Measurements from ENCODE around the gene SUSD3.
"Not testable (repeated sequence)": the region's sequence is repeated elsewhere in the genome, so short reads cannot be mapped to it uniquely, and the experiment has no call there.

The SUSD3 gene

DNA sequence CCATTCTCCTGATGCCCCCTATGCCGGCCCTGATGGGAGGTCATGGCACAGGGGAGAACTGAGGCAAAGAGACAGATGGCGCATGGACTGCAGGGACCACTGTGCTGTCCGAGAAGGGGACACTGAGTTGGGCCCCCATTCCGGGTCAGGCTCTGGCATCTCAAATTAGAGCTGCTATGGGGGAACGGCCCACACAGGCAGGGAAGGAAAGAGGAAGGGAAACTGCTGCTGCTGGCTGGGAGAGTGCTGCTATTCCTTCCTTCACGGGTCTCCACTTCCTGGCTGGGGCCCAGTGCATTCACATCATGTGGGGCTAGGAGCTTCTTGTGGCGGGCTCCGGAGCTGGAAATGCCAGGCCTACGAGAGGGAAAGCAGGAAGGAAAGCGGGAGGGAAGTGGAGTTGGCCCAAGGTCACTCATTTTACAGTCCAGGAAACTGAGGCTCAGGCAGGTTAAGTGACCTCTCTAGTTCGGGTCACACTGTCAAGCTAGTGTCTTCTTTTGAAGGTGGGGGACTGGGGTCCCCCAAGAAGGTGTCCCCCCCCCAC, 36.2 kb downstream of the SUSD3 start:
- peak; percentile 94 for DNase-seq

DNA sequence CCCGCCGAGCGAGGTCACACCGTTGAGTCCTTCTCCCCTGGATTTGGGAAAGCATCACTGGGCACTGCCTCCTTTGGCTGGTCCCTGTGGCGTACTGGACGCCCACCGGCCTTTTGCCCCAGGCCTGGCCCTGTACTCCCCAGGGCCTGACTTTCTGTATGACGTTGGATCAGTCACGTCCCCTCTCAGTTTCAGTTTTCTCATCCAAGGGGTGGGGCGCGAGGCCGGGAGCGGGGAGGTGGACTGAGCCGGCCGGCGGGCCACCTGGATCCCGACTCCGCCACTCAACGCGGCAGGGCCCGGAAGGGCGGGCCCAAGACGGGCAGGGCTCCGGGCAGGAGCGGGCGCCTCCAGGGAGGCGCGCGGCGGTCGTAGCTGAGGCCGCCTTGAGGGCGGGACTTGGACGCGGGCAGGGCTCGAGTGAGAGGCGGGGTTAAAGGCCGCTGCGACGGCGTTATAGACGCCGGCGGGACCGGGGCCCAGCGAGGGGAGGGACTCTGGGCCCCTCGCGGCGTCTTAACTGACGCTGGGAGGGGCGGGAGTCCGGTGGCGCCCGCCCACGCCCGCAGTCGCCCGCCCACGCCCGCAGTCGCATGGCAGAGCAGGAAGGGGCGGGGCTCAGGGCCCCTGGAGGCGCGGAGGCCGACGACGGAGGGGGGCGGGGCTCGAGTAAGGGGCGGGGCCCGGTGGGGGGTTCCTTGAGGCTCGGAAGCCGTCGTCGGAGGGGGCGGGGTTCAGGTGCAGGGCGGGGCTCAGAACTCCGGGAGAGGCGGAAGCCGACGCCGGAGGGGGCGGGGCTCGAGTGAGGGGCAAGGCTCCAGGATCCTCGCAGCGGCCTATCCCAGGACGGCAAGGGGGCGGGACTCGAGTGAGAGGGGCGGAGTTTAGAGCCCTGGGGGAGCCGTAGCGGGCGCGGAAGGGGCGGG, 37.0 kb downstream of the SUSD3 start:
- peak; percentile 99 for DNase-seq

DNA sequence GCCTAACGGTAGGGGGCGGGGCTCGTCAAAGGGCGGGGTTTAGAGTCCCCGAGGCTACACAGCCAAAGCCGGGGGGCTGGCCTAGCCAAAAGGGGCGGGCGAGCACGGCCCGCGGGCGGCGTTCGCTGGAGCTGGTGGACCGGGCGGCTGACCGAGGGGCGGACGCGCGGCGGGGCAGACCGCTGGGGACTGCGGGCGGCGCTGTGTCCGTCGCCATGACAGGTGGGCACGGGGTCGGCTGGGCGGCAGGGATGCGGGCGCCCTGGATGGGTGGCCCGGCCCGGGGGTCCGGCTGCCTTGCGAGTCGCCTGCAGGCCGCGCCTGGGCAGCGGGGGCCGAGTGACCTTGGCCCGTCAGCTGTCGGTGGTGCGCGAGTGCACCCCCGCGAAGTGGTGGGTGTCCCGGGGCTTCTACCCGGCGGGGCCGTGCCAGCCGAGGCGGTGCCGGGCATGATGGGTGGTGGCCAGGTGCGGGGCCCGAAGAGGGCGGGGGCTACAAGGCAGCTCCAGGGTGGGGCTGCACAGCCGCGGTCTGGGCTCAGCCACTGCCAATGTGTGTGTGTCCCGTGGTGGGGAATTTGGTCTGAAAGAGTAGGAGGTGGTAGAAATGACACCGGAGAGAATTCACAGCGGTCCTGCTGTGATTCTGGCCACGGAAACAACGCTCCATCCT, 37.8 kb downstream of the SUSD3 start, which contains the start of gene CARD19:
Gene CARD19, plus strand, starts transcription at position 87 of the 672 bp plus-strand sequence. Its CDS starts 129 bp downstream, at position 216.
- no peak for DNase-seq

DNA sequence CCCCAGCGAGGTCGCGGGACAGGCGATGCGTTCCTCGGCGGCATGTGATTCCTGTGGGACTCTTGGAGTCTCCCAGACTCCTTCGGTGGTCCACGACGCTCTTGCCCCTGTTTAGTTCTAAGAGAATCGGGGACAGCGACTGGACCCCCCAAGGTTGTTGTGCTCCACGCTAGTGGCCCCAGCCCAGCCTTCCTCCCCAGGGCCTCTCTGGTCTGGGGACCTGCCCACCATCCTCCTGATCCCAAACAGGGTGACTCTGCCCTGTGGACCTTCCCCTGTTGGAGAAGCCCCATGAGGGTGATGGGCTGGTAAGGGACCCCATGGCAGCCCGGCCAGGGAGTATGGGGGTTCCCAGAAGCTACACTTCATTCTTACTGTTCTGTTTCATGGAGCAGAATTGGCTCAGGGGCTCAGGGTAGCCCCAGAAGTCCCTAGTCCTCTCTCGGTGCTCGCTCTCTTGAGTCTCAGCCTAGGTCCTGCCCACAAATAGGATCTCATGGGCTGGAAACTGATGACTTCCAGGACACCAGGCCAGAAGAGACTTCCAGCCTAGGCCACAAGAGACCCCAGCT, 38.4 kb downstream of the SUSD3 start:
- no peak for DNase-seq

DNA sequence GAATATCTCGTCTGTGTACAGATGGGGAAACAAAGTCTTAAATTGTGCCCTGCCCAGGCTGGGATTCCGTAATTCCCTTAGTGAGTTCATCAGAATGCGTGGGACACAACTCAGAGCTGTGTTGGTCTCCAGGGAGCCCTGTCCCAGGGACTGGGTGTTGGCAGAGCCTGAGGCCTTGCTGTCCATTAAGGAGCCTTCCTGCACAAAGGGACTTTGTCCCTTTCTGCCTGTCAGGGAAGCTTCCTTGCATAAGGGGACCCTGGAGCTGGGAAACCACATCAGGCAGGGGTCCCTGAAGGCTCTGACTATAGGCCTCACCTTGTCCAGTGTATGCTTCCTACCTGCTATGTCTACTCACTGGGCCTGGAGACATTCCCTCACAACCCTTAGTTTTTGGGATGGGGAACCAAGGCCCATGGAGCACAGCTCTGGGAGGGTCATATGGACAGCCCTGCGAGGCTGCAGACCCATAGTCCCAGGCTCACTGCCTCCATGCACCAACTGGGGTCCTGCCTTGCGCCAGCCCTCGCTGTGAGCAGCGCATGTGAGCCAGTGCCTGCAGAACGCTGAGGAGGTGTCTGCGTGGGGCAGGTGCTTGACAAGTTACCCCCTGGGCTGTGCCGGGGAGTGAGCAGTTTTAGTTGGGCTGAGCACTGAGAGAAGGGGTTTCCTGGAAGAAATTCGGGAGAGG, 39.2 kb downstream of the SUSD3 start:
- DNase-seq, result no peak

DNA sequence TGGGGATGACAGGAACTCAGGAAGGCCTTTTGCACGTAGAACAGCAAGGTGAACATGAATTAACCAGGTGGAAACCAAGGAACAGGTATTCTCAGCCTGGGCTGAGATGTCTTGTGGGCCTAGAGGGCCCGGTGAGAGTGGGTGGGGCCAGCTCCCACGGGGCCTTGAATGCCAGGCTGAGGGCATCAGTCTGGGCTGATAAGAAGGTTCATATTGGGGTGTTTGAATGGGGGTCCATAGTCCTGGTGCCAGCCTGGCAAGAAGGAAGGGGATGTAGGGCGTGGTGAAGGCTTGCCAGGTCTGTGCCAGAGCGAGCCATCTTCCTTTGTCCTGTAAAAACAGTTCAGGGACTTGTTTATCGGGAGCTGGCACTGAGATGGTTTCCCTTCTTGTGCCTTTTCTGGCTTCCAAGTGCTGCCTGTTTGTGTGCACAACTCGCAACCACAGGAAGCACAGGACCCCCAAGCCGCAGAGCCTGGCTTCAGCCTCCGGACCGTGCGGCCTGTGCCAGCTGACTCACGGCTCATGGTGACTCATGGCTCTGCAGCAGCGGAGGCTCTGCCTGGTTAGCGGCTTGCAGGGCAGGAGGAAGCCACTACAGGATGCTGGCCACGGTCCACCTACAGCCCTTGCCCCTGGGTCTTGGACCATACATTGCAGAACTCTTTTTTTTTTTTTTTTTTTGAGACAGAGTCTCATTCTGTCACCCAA, 39.9 kb downstream of the SUSD3 start:
- peak; percentile 94 for DNase-seq

DNA sequence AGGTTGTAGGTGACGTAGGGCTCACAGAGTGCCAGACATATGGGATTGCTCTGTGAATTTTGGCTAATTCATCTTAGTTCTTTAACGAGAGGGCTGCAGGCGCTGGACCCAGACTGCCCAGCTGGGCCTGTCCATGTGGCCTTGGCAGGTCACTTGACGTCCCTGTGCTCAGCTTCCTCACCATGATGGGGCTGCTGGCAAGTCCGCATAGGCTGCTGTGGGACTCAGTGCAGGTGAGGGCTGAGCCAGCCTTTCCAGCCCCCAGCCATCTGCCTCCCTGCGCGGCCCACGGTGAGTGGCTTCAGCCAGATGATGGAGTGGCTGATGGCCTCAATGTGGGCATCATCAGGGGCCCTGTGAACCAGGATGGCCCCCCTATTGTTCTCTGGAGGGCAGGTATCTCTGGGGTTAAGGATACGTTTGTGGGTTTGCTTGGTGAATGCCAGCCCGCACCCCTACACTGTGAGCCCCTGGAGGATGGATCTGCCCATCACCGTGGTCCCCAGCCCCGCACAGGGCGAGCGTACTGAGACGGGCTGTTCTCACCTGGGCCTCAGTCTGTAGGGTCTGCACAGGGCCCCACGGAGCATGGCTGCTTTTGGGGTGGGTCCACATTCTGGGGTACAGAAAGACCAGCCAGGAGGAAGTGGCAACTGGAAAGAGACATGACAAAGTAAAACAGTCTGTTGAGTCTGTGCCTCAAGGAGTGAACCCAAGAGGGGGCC, 41.2 kb downstream of the SUSD3 start:
- DNase-seq, result no peak

DNA sequence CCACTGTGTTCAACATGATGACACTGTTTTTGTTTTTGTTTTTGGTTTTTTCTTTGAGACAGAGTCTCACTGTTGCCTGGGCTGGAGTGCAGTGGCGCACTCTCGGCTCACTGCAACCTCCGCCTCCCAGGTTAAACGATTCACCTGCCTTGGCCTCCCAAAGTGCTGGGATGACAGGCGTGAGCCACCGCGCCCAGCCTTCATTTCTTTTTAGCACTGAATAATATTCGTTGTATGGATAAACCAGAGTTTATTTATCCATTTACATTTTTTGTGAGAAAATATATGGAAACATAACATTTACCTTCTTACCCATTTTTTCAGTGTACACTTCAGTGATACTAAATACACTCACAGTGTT, 41.8 kb downstream of the SUSD3 start:
- no peak for DNase-seq

DNA sequence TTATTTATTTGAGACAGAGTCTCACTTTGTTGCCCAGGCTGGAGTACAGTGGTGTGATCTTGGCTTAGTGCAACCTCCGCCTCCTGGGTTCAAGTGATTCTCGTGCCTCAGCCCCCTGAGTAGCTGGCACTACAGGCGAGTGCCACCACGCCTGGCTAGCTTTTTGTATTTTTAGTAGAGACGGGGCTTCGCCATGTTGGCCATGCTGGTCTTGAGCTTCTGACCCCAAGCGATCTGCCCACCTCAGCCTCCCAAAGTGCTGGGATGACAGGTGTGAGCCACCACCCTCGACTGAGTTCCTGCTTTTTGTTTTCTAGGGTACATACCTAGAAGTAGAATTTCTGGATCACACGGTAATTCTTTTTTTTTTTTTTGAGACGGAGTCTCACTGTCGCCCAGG, 42.6 kb downstream of the SUSD3 start:
- DNase-seq, result not testable (repeated sequence)

DNA sequence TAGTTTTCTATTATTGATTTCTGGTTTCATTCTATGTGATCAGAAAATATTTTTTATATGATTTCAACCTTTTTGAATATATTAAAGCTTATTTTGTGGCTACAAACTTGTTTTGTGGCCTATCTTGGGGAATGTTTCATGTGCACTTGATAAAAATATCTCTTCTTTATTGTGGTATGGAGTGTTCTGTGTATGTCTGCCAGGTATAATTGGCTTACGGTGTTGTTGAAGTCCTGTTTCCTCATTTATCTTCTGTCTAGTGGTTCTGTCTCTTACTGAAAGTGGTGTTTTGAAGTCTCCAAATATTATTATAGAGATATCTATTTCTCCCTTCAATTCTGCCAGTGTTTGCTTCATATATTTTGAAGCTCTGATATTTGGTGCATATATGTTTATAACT, 47.1 kb downstream of the SUSD3 start:
- no peak for DNase-seq

DNA sequence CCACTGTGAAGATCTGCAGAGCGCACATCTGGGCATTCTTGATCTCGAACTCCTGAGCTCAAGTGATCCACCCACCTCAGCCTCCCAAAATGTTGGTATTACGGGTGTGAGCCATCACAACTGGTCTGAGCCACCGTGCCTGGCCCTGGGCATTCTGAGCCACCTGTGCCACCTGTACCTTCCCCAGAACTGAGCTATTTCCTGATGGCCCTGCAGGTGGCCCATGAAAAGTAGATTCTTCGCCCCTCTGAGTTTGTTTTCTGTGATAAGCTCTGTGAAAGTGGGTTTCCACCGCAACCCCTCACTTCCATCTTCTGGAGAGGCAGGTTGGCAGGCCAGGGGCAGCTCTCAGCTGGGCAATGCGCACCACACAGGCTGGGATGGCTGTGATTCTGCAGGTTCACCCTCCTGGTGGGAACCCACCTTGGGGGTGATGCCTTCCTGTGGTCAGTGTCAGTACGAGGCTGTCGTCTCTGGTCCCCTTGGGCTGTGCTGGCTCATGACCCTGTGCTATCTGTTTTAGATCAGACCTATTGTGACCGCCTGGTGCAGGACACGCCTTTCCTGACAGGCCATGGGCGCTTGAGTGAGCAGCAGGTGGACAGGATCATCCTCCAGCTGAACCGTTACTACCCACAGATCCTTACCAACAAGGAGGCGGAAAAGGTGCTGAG, 48.8 kb downstream of the SUSD3 start:
- DNase-seq, result no peak

DNA sequence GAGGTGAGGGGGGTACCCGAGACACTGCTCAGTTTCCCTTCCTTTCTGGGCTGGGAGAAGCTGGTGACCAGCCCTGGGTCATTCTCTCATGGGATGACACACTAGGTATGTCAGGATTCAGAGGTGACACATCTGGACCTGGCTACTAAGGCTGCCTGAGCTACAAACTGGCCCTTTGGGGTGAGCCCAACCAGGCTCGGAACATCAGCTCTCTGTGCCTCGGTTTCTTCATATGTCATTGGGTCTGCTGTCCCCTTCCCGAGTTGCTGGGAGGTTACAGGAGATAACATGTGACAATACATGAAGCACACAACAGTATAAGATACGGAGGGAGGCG, 49.3 kb downstream of the SUSD3 start:
- no peak for DNase-seq

DNA sequence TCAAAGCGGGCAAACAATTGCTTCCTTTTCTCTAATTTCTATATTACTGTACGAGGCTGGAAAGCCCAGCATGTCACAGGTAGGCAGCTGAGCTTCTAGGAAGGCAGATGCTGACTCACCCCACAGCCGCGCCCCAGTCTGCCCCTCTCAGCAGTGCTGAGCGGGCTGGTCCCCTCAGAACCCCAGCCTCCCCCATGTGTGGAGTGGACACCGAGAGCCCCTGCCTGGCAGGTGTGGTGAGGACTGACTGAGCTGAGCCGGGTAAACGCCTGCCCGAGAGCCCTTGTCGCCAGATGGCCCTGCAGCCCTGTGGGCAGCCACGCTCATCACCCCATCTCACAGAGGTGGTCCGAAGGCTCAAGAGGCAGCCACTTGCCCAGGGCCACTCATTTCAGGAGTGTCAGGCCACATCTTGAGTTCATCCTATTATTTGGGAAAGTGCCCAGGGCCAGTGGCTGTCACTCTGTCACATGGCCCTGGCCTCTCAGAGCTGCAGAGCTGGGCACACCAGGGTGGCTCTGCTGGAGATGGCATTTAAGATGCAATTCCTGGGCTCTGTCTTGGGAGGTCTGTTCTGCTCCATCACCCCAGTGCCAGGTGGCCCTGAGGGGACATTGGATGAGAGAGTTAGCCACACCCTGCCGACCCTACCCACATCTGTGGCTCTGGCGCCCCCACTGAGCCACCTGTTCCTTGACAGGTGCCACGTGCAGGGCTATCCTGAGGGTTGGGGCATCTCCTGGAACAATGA, 50.0 kb downstream of the SUSD3 start:
- peak; percentile 6 for DNase-seq

DNA sequence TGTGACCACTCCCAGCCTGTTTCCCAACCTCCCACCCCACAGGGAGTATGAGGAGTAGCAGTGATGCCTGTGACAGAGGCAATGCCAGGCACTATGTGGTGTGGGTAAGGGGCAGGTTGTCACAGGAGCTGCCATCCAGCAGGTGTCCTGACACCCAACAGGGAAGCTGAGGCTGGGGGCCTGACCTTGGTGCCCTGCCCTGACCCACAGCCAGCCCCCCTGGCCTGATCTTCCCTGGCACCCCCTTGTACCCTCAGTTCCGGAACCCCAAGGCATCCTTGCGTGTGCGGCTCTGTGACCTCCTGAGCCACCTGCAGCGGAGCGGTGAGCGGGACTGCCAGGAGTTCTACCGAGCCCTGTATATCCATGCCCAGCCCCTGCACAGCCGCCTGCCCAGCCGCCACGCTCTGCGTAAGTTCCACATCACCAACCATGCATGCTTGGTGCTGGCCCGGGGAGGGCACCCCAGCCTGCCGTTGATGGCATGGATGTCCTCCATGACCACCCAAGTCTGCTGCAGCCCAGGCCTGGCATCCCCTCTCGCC, 51.9 kb downstream of the SUSD3 start:
- DNase-seq, result no peak

DNA sequence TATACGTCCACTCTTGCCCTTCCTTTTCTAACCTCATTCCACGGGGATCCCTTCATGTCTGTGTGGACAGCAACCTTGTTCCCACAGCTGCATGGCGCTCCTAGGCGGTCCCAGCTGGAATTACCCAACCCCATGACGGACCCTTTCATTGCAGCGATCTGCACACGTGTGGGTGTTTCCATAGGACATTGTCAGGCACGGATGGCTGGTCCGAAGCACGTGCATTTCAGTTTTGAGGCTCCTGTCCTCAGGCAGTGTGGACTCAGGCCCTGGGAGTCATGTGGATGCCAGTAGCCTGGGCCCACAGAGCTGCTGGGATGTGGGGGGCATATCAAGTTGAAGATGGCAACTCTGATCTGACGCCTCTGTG, 52.5 kb downstream of the SUSD3 start:
- no peak for DNase-seq

DNA sequence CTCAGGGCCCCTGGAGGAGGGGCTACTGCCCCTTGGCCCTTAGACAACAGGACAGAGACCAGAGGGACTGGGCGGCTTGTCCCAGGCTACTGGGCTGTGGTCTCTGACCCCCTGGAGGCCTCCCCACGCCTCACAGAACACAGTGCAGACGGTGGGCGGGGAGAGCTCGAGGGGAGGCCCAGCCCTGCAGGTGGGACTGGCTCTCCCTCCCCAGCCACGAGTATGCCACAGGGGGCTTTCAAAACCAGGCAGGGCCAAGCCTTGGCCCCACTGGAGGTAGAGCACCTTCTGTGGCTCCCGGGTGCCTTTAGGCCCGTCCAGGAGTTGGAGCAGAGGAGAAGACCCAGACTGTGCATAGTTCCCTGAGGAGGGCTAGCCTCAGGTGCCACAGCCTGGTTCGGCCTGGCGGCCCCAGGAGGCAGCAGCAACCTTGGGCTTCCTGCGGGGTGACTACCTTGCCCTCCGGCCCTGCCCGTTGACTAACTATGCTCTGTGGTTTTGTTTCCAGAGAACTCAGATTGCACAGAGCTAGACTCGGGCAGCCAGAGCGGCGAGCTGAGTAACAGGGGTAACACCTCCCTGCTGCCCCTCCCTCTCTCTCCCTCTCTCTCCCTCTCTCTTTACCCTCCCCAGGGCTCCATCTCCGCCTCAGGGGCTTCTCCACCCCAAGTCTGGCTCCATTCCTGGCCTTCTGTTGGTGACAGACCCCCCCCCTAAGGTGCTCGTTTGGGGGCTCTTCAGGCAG, 53.0 kb downstream of the SUSD3 start:
- DNase-seq, result peak; percentile 70

DNA sequence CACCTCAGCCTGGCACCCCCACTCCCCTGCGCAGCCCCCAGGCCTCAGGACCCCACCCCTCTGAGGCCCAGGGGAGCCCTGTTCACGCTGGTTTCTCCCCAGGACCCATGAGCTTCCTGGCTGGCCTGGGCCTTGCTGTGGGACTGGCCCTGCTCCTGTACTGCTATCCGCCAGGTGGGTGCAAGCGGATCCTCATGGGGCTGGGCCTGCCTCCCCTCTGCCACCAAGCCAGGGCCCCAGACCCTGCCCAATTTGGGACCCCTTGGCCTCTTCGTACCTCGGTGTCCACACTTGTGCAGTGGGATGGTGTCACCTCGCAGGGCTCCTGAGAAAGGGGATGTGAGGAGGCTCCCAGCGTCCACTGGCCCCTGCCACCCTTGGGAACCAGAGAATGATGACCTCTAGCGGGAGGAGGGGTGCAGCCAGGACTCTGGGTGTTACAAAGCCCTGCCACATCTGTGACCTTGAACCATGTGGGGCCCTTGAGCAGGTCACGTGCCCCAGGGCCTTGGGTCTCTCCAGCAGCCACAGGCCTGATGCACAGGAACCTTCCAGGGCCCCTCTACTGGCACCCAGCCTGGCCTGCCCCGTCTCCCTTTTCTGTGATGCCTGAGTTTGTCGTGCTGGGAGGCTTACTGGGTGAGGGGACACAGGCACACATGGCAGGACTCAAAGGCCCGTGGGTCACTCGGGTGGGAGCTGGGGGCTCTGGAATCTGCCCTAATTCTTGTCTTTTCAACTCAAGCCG, 53.8 kb downstream of the SUSD3 start:
- no peak for DNase-seq

DNA sequence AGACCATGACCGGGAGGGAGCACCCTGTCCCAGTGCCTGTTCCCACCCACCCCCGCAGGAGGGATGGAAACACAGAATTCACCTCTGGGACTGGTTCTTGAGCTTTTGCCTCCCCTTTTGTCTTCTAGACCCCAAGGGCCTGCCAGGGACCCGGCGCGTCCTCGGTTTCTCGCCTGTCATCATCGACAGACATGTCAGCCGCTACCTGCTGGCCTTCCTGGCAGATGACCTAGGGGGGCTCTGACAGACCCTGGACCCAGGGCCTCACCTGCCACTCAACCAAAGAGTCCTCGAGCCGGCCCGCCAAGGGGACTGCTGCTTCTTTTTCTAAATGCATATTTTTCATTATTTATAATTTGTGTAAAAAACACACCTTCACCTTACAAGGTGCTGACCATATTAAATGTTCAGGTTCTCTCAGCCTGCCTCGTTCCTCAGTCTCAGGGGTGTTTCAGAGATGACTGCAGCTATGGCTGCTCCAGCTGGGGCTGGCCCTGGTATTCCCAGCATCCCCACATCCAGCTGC, 54.4 kb downstream of the SUSD3 start:
- DNase-seq, result no peak

Measured in MV-4-11 (cell line).